Endodermal cell (in vitro differentiated cells): ENCODE data around the gene SLC5A8. TPM values are rescaled to one million over a fixed set of nuclear protein-coding genes. Genes with fewer than 3 reads are reported as not detected.
"Not testable (repeated sequence)": the region's sequence is repeated elsewhere in the genome, so short reads cannot be mapped to it uniquely, and the experiment has no call there.

Source experiments
- DNase-seq: peaks from one replicate; pipeline ENCODE4 v3.0.0-alpha.2; 2017
- H3K27ac ChIP-seq: 2 replicates; pipeline ENCODE4 v1.5.1; 2013; ENCODE audit warnings: mild to moderate bottlenecking, low read depth, low read length, moderate library complexity
- H3K27me3 ChIP-seq: 2 replicates; pipeline ENCODE4 v1.6.1; 2013; ENCODE audit warnings: mild to moderate bottlenecking, low read length, moderate library complexity; ENCODE audit not compliant: insufficient read depth, control insufficient read depth, poor library complexity, severe bottlenecking
- H3K36me3 ChIP-seq: 2 replicates; pipeline ENCODE4 v1.7.0; 2013; ENCODE audit warnings: mild to moderate bottlenecking, low read length, moderate library complexity; ENCODE audit not compliant: control insufficient read depth, insufficient read depth
- H3K4me1 ChIP-seq: one replicate; pipeline ENCODE4 v1.7.0; 2013; ENCODE audit warnings: low read length; ENCODE audit not compliant: control insufficient read depth, insufficient read depth
- H3K4me3 ChIP-seq: 2 replicates; pipeline ENCODE4 v1.5.1; 2013; ENCODE audit warnings: mild to moderate bottlenecking, low read length, moderate library complexity
- H3K9ac ChIP-seq: 2 replicates; pipeline ENCODE4 v1.6.1; 2013; ENCODE audit warnings: mild to moderate bottlenecking, low read length, moderate library complexity; ENCODE audit not compliant: poor library complexity, severe bottlenecking; ENCODE audit errors: extremely low read depth
- H3K9me3 ChIP-seq: 2 replicates; pipeline ENCODE4 v1.6.1; 2013; ENCODE audit warnings: mild to moderate bottlenecking, low read length, moderate library complexity; ENCODE audit not compliant: control insufficient read depth
- H3K27ac Mint-ChIP-seq: 2 replicates; pipeline ENCODE4 v1.8.0; 2020; ENCODE audit warnings: mixed read lengths
- H3K27me3 Mint-ChIP-seq: 2 replicates; pipeline ENCODE4 v1.8.0; 2021; ENCODE audit warnings: mild to moderate bottlenecking, mixed read lengths; ENCODE audit not compliant: insufficient read depth
- H3K36me3 Mint-ChIP-seq: 2 replicates; pipeline ENCODE4 v1.8.0; 2020; ENCODE audit warnings: low read depth, mixed read lengths
- H3K4me1 Mint-ChIP-seq: 2 replicates; pipeline ENCODE4 v1.8.0; 2020; ENCODE audit warnings: mixed read lengths
- H3K4me3 Mint-ChIP-seq: 2 replicates; pipeline ENCODE4 v1.8.0; 2020; ENCODE audit warnings: mild to moderate bottlenecking, moderate library complexity, mixed read lengths
- H3K9me3 Mint-ChIP-seq: 2 replicates; pipeline ENCODE4 v1.8.0; 2020; ENCODE audit warnings: mild to moderate bottlenecking, mixed read lengths
- CTCF ChIP-seq: fragments of 200-600 bp; sonication (generic); conservative IDR thresholded peaks from 2 replicates; pipeline ENCODE4 v1.5.0; 2021; ENCODE audit warnings: antibody characterized with exemption, mild to moderate bottlenecking
- WGBS, 2 experiments: methylation state at CpG; one replicate each; pipeline versions ENCODE4 v1.1.5 to v1.1.7; 2013; ENCODE audit warnings: missing lambda C conversion rate in 2 of 2, mixed read lengths in 1 of 2; ENCODE audit not compliant: insufficient coverage in 1 of 2, insufficient read length in 1 of 2; 5-methylcytosine and 5-hydroxymethylcytosine counted together
- total RNA-seq, 2 donors: library from RNA; stranded (reverse); fragmentation: NEBNext Ultra II Directional in 1 of 2; extraction: Animal tissue kit (Norgen Biotek cat#: 25700) in 1 of 2; gene quantifications; 2 replicates in 1 of 2; 3 replicates in 1 of 2; pipeline ENCODE4 v1.2.1, GENCODE V29; 2021

The SLC5A8 gene
- total RNA-seq, 2 donors from 2014 or later, result not detected

GRCh38 chr12:101165319-101165718, 44.7 kb downstream of the SLC5A8 start:
- WGBS, 2 experiments, result 86 to 94% methylated on average over 2 to 4 of the region's 4 CpGs
- H3K27ac Mint-ChIP-seq, result no peak overlapping the region

GRCh38 chr12:101145777-101146431, 64.1 kb downstream of the SLC5A8 start:
- not testable (repeated sequence) for H3K27me3 ChIP-seq, H3K4me1 Mint-ChIP-seq, H3K4me1 ChIP-seq, H3K9me3 ChIP-seq, H3K9ac ChIP-seq, H3K36me3 ChIP-seq, H3K27me3 Mint-ChIP-seq, H3K36me3 Mint-ChIP-seq, H3K9me3 Mint-ChIP-seq, H3K27ac ChIP-seq
- Mint-ChIP-seq H3K4me3 (peak overlapping the region; percentile 78), H3K27ac (peak overlapping the region; percentile 88)
- peak overlapping the region; percentile 73 for H3K4me3 ChIP-seq
- DNase-seq, result peak; percentile 75
- 59 to 66% methylated on average over 15 to 31 of the region's 35 CpGs for WGBS, 2 experiments

More at GRCh38 chr12:101165319-101165718, 44.7 kb downstream of the SLC5A8 start:
- Mint-ChIP-seq H3K27me3 (no peaks in the 10 kb centered on the region), H3K9me3 (no peaks in the 10 kb centered on the region), H3K4me3 (no peak overlapping the region), H3K36me3 (no peaks in the 10 kb centered on the region), H3K4me1 (peaks cover 6% of the 10 kb centered on the region)
- no peaks in the 10 kb centered on the region for H3K9me3 ChIP-seq
- H3K4me3 ChIP-seq, result no peak overlapping the region
- H3K27me3 ChIP-seq, result peaks cover 4% of the 10 kb centered on the region
- H3K36me3 ChIP-seq, result no peaks in the 10 kb centered on the region
- no peak overlapping the region for H3K27ac ChIP-seq
- no peak for TF ChIP-seq CTCF
- H3K4me1 ChIP-seq, result no peaks in the 10 kb centered on the region
- DNase-seq, result no peak
- no peak overlapping the region for H3K9ac ChIP-seq

GRCh38 chr12:101127521-101128219, 82.4 kb downstream of the SLC5A8 start:
- Mint-ChIP-seq H3K27ac (no peak overlapping the region), H3K4me1 (no peaks in the 10 kb centered on the region)
- no peak for DNase-seq

More at GRCh38 chr12:101127521-101128219, 82.4 kb downstream of the SLC5A8 start:
- Histone ChIP-seq H3K4me1 (no peaks in the 10 kb centered on the region), H3K27me3 (no peaks in the 10 kb centered on the region), H3K9me3 (no peaks in the 10 kb centered on the region), H3K4me3 (no peak overlapping the region), H3K27ac (no peak overlapping the region), H3K9ac (no peak overlapping the region), H3K36me3 (no peaks in the 10 kb centered on the region)
- no peak for TF ChIP-seq CTCF
- 93 to 97% methylated on average over 6 of the region's 6 CpGs for WGBS, 2 experiments
- H3K9me3 Mint-ChIP-seq, result peaks cover 10% of the 10 kb centered on the region
- no peak overlapping the region for H3K4me3 Mint-ChIP-seq
- peaks cover 2% of the 10 kb centered on the region for H3K36me3 Mint-ChIP-seq
- no peaks in the 10 kb centered on the region for H3K27me3 Mint-ChIP-seq
